Head of caudate nucleus (tissue), 42 donors: ENCODE results near the gene DHX38.
"Not testable (repeated sequence)": the region's sequence is repeated elsewhere in the genome, so short reads cannot be mapped to it uniquely, and the experiment has no call there.

Experiments used
- DNase-seq, 42 donors: peaks; one replicate each; pipeline versions ENCODE4 v3.0.0 to v3.0.0-alpha.2; 2020 to 2021; ENCODE audit warnings: mixed read lengths in 7 of 42
- intact Hi-C: fragments of 100-400 bp; cut with DNase I; formaldehyde crosslinking; loops from one replicate; pipeline ENCODE4 v1.15.0; 2022

The DHX38 gene

DNA sequence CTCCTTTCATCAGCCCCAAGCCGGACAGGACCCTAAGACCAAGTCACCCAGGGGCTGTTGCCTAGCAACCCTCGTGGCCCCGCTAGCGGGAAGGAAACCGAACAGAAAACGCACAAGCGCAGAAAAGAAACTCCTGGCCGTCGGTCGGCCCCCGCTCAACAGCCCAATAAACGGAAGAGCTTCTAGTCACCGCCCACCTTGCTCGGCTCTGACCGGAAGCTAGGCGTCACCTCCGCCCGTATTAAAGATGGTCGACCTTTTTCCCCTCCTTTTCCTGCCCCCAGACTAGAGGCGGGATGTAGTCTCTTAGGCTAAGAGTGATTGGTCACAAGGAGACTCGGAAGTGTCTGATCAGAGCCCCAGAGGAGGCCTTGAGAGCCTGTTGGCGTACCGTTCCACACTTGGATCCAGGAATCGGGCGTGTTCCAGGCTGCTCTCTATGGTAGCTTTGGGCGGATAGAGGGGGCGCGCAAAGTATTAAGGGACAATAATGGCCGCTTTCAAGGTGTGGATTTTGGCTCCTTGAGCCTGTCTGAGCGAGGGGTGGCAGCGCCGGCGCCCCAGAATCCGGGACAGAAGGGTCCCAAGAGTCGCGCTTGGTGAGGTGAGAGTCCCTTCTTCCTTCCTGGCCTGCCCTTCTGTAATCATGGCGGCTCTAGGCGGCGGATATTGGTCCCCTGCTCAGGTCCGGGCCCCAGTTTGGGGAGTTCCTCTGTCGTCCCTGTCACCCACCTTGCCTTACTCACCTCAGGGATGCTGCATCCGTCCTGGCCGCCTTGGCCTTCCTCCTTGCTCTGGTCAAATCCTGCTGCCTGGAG, at the start of gene DHX38, which contains the start of gene TXNL4B:
Gene DHX38 (plus strand): TSS at position 400 of the 818 bp plus-strand sequence. CDS start 2,311 bp downstream, outside the sequence.
Gene TXNL4B (minus strand): TSS at position 173 of the 818 bp plus-strand sequence. CDS start 2,871 bp downstream, outside the sequence.
- intact Hi-C loops, result loop anchor here (2.0 to 10.0 kb wide), 2 partner anchors 85 to 209 kb away; partner anchors contain the start of genes DHODH and ZNF821

DNA sequence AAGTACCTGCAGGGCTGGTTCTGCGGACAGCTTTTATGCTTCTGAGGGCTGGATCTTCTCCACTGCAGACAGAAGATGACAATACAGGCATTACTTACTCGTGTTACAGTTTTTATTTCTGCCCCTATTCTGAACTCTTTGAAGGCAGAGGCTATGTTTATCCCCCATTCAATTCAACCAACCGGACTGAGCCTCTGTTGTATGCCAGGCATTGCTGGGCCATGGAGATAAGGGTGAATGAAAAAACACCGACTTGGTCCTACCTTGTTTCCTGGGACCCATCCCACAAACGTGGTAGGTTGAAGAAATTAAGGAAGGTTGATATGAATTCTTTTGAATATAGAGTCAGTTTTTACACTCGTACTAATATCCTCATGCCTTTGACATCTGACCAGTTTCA, 49.4 kb upstream of the DHX38 start:
- intact Hi-C loops, result no loop called here
- DNase-seq, result no peak

More for the DNA sequence above, at the start of gene DHX38, which contains the start of gene TXNL4B:
- peak; percentile 88 to 100 (median 96) for DNase-seq

DNA sequence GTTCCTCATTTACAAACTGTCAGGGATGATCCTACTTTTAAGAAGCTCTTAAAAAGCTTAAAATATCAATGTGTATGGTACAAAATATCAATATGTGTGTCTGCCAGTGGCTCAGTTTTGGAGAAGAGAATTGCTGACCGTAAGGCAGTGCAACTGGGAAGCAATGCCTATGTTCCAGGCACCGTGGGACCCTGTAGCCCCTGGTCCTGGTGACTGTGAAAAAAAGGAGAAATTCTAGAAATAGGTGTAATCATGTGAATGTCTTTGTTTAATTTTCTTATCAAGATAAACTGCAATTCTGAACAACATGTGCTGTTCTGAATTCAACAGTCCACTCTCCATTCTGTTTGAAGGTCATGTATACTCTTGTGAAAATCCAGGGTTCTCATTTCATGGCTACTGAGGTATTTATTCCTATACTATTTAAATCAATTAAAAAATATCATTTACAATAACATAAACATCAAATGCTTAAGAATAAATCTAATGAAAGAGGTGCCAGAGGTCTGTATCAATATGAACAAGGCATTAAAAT, 48.8 kb upstream of the DHX38 start:
- no peak for DNase-seq
- intact Hi-C loops, result no loop called here

DNA sequence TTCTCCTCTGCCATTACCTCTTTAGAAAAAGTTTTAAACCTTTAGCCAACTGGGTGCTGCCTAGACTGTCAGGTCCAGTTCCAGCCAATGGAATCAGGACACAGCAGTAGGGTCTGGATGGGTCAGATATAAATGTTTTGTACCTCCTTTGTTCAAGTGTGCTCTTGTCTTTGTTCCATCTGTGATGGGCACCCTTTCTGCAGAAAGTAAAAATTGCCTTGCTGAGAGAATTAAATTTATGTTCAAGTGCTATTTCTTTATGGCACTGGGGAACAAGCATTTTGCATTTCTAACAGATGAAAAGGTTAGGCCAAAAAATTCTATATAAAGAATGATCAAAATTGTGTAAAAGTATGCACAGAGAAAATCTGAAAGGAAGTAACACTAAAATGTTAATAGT, 44.5 kb upstream of the DHX38 start:
- intact Hi-C loops, result no loop called here

DNA sequence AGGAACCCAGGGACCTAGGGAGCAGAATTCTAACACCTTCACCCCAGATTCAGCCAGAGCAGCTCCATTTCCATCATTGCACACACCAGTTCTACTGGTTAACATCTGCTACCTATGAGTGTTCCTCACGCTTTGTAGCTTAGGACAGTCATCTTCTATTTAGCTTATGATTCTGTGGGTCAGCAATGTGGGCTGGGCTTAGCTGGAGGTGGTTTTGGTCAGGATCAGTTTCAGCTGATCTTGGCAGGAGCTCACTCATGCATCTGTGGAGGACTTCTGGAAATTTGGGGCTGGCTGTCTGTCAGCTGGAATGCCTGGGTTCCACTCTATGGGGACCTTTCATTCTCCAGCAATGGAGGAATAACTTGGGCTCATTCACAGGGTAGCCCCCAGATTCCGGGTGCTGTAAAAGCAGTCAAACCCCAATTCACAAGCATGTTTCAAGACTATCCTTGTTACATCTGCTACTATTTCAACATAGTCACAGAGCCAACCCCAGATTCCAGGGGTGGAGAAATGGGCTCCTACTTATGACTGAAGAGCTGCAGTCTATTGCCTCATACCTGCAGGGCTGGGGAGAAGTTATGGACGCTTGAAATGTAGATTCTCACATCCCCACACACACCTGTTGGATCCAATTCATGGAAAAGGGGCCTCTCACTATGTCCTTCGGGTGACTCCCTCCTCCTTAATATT, 42.7 kb upstream of the DHX38 start:
- no peak for DNase-seq
- intact Hi-C loops, result no loop called here

More for the DNA sequence above, 44.5 kb upstream of the DHX38 start:
- no peak for DNase-seq

DNA sequence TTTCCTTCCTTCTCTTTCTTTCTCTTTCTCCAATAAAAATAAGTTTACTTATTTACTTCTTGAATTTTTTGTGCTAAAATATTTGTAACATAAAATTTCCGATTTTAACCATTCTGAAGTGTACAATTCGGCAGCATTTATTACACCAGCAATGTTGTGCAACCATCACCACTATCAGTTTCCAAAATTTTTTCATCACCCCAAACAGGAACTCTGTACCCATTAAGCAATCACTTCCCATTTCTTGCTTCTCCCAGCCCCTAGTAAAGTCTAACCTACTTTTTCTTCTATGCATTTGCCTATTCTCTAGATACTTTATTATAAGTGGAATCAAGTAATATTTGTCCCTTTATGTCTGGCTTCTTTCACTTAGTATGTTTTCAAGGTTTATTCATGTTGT, 41.8 kb upstream of the DHX38 start:
- no peak for DNase-seq
- intact Hi-C loops, result no loop called here

DNA sequence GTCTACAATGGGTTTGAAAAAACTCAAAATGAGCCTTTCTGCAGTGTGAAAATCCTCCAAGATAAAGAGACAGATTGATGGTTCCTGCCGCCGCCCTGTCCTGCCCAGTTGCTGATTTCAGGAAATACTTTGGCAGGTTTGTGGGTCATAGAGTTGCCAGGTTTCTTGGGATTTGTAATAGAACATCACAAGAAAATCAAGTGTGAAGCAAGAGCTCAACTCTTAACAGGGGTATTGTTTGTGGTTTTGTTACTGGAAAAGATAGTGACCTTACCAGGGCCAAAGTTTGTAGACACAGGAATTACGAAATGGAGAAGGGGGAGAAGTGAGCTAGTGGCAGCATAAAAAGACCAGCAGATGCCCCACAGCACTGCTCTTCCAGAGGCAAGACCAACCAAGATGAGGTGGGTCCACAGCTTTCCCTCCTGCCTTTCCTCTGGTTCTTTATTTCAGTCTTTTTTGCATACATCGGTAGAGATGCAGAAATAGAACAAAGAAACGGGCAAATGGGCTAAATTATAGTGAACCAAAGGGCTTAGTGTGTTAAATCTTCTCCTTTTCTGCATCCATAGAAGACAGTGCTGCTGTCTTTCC, 39.3 kb upstream of the DHX38 start, which contains the start of gene HP:
Gene HP (plus strand): TSS at position 252 of the 594 bp plus-strand sequence. CDS start 148 bp downstream, at position 400.
- intact Hi-C loops, DNase-seq: not testable (repeated sequence)

DNA sequence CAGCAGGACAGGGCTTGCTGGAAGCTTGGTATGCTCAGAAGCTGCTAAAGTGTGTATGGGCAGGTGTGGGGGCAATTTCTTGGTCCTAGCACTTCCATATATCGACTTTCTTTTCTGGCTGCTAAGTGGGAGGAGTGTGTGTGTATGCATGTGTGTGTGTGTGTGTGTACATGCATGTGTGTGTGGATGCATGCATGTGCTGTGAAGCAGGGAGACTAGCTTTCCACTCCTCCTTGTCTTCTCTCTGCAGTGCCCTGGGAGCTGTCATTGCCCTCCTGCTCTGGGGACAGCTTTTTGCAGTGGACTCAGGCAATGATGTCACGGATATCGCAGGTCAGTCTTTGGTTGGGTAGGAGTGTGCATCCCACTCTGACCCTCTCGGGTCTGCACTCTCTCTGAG, 37.7 kb upstream of the DHX38 start:
- no peak for DNase-seq
- intact Hi-C loops, result no loop called here

DNA sequence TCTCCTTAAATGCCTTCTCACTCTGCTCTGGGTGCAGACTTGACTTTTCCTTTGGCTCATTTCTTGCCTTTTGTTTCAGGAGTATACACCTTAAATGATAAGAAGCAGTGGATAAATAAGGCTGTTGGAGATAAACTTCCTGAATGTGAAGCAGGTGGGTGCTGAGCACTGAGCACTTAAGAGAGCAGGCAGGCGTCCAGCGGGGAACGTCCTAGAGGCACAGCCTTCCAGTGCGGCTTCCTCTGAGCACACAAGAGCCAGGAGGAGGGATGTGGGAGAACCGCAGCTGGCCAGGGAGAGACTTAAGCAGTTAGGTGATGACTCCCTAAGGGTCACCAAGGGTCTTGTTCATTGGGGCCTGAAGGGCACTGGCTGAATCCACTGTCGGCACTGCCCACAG, 36.3 kb upstream of the DHX38 start:
- intact Hi-C loops, DNase-seq: not testable (repeated sequence)

DNA sequence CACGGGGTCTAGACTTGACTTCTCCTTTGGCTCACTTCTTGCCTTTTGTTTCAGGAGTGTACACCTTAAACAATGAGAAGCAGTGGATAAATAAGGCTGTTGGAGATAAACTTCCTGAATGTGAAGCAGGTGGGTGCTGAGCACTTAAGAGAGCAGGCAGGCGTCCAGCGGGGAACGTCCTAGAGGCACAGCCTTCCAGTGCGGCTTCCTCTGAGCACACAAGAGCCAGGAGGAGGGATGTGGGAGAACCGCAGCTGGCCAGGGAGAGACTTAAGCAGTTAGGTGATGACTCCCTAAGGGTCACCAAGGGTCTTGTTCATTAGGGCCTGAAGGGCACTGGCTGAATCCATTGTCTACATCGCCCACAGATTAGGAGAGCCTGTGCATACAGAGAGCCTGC, 34.6 kb upstream of the DHX38 start:
- intact Hi-C loops, DNase-seq: not testable (repeated sequence)

DNA sequence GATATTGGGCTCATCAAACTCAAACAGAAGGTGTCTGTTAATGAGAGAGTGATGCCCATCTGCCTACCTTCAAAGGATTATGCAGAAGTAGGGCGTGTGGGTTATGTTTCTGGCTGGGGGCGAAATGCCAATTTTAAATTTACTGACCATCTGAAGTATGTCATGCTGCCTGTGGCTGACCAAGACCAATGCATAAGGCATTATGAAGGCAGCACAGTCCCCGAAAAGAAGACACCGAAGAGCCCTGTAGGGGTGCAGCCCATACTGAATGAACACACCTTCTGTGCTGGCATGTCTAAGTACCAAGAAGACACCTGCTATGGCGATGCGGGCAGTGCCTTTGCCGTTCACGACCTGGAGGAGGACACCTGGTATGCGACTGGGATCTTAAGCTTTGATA, 33.2 kb upstream of the DHX38 start:
- intact Hi-C loops, result no loop called here
- no peak for DNase-seq

DNA sequence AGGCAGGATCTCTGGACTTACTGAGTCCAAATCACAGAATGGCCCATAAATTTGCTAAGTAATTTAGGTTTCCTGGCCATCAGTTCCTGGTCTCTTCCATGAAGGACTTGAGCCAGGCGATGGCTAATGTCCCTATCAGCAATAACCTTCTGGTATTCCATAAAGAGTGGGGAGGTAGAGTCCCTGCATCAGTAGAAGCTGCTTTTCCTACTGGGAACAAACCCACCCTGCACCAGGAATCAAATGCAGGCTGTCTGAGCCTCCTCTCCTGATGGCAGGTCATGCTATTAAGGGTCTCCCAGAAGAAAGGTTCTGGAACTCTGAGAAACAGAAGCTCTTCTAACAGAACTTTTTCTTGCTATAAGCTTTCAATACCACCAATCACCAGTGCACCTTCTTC, 32.1 kb upstream of the DHX38 start:
- no peak for DNase-seq
- intact Hi-C loops, result no loop called here

DNA sequence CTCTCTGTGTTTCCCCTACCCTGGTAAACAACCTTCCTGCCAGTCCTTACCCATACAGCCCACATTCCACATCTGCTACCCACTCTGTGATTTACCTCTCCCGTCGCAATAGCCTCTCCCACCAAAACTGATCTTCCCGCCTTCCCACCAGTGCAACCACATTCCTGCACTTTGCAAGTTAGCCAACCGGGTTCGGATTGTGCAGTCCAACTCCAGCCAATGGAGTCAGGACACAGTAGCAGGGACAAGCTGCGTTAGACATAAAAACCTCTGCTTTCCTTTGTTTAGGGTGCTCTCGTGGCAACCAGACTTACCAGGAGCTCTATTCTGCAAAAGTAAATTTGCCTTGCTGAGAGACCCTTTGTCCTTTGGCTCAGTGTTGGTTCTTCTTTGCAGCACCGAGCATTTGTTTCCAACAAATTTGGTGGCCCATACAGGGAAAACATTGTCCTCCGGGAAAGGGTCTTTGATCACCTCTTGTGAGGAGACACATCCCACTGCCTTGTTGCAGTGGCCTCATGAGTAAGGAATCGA, 29.2 kb upstream of the DHX38 start:
- intact Hi-C loops, result no loop called here
- DNase-seq, result no peak

DNA sequence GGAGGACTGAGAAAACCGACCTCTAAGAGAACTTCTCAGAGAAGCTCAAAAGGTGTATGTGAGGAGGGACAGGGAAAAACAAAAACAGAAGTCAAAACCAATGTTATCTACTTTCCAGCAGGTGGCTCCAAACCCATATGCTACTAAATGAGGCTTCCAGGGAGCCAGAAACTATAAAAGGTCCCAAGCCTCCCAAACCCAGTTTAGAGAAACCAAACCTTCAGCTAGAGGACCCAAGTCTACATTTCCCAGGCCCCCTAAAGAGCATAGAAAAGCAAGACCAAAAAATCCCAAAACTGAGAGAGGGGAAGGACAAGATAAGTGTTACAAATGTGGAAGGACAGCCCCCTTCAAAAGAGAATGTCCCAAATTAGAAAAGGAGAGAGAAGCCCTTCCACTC, 26.9 kb upstream of the DHX38 start:
- DNase-seq, result peak in 14 of 42 donors; percentile 11 to 61 (median 27)
- intact Hi-C loops, result no loop called here

DNA sequence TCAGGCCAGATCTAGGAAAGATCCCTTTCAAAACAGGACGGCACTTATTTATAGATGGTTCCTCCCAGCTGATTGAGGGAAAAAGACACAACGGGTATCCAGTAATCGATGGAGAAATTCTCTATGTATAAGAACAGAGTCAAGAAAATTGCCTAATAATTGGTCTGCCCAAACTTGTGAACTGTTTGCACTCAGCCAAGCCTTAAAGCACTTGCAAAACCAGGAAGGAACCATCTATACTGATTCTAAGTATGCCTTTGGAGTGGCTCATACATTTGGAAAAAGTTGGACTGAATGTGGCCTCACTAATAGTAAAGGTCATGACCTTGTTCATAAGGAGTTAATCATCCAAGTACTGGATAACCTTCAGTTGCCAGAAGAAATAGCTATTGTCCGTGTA, 24.7 kb upstream of the DHX38 start:
- no peak for DNase-seq
- intact Hi-C loops, result no loop called here

DNA sequence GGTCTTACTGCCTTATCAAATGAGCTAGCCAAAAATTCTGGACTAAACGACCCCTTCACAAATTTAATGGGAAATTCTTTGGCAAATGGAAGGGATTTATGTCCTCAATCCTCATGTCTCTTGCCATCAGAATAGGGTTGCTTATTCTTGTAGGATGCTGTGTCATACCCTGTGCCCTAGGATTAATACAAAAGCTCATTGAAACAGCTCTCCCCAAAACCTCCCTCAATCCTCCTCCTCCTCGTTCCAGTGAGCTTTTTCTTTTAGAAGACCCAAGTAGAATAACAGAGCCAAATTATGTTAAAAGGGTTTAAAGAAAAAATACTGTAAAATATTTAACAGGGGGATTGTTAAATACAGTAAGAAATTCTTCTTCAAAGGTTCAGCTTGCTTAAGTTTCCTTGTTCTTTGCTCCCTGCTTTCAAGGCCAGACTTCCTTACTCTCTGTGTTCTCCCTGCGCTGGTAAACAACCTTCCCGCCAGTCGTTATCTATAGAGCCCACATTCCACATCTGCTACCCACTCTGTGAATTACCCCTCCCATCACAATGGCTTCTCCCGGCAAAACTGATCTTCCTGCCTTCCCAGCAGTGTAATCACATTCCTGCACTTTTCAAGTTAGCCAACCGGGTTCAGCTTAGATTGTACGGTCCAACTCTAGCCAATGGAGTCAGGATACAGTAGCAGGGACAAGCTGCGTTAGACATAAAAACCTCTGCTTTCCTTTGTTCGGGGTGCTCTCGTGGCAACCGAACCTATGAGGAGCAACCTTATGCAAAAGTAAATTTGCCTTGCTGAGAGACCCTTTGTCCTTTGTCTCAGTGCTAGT, 20.9 kb upstream of the DHX38 start:
- intact Hi-C loops, result no loop called here
- DNase-seq, result peak in 15 of 42 donors; percentile 8 to 54 (median 28)

DNA sequence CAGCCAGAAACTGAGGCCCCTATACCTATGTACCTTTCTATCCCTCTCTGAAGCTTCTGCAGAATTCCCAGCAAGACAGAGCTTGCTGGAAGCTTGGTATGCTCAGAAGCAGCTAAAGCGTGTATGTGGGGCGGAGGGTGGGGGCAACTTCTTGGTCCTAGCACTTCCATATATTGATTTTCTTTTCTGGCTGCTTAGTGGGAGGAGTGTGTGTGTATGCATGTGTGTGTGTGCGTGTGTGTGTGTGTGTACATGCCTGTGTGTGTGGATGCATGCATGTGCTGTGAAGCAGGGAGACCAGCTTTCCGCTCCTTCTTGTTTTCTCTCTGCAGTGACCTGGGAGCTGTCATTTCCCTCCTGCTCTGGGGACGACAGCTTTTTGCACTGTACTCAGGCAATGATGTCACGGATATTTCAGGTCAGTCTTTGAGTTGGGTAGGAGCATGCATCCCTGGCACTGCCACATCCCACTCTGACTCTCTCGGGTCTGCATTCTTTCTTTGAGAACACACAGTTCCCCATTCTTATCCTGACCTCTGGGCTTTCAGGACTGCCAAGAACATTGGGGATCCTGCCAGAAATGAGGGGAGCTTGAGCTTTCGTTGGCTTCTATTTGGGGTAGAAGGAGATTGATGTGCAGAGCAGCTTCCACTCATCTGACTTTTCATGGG, 20.0 kb upstream of the DHX38 start:
- peak in 36 of 42 donors; percentile 11 to 79 (median 38) for DNase-seq
- intact Hi-C loops, result no loop called here

DNA sequence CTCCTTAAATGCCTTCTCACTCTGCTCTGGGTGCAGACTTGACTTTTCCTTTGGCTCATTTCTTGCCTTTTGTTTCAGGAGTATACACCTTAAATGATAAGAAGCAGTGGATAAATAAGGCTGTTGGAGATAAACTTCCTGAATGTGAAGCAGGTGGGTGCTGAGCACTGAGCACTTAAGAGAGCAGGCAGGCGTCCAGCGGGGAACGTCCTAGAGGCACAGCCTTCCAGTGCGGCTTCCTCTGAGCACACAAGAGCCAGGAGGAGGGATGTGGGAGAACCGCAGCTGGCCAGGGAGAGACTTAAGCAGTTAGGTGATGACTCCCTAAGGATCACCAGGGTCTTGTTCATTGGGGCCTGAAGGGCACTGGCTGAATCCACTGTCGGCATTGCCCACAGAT, 18.6 kb upstream of the DHX38 start:
- DNase-seq, intact Hi-C loops: not testable (repeated sequence)
